ENCODE results near the gene FBXO31.

DNA sequence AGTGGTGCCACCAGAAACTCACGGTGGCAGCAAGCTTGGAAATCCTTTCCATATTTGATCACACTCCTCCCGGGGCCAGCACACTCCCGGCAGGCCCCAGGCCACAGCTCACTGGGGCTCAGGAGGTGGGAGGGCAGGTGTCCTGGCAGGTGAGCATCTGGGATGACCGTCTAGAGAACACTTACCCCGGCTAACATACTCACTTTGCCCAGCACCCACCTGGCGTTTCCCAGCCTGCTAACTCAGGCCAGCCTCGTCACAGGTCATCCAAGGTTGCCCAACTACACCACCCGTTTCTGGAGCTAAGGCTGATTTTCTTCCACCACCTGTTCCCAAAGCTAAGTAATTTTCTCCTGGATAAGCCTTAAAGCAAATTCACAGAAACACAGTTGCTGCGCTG is 24.9 kb downstream of the FBXO31 start:
- TF ChIP-seq CTCF (IDR thresholded peaks at IDR 0.05; ENCODE audit: low read length) (no peak), EZH2 (optimal IDR thresholded peaks at IDR 0.05; ENCODE audit: low read depth, low read length) (no peak)

Measured in MM.1S (cell line).